HepG2 (cell line): Measurements from ENCODE around the gene RPUSD4. TPM values are rescaled to one million over a fixed set of nuclear protein-coding genes. Genes with fewer than 3 reads are reported as not detected.

ENCODE experiments used
- AKAP8 ChIP-seq: sonication (generic); formaldehyde crosslinking; IDR thresholded peaks from 2 replicates; pipeline ENCODE4 v1.5.1; 2020; ENCODE audit warnings: mild to moderate bottlenecking, missing genetic modification reagents
- ATF4 ChIP-seq, 2 experiments: fragments of 450-650 bp in 1 of 2; sonication (generic) in 1 of 2; formaldehyde crosslinking; IDR thresholded peaks; 2 replicates each; pipeline versions ENCODE4 v1.5.0 to v1.8.0; 2020 to 2022; ENCODE audit warnings: mild to moderate bottlenecking in 1 of 2, missing genetic modification reagents in 1 of 2
- ATF7-NPFF ChIP-seq: sonication (generic); formaldehyde crosslinking; IDR thresholded peaks from 2 replicates; pipeline ENCODE4 v1.8.1; 2023; ENCODE audit warnings: mild to moderate bottlenecking, low read depth, missing genetic modification reagents, moderate library complexity
- FLYWCH1 ChIP-seq: sonication (generic); formaldehyde crosslinking; IDR thresholded peaks from 2 replicates; pipeline ENCODE4 v1.8.1; 2023; ENCODE audit warnings: mild to moderate bottlenecking, missing genetic modification reagents
- FOXC1 ChIP-seq: sonication (generic); formaldehyde crosslinking; IDR thresholded peaks from 2 replicates; pipeline ENCODE4 v1.8.0; 2022; ENCODE audit warnings: mild to moderate bottlenecking, missing genetic modification reagents, borderline replicate concordance
- GATAD1 ChIP-seq: IDR thresholded peaks from 2 replicates; pipeline ENCODE4 v1.6.1; 2016; ENCODE audit warnings: missing genetic modification reagents, missing compliant biosample characterization
- MEIS1 ChIP-seq: sonication (generic); formaldehyde crosslinking; IDR thresholded peaks from 2 replicates; pipeline ENCODE4 v1.9.0; 2021; ENCODE audit warnings: mild to moderate bottlenecking, missing genetic modification reagents, moderate library complexity, borderline replicate concordance
- REL ChIP-seq: sonication (generic); formaldehyde crosslinking; conservative IDR thresholded peaks from 2 replicates; pipeline ENCODE4 v1.8.0; 2022; ENCODE audit warnings: mild to moderate bottlenecking, missing genetic modification reagents, moderate library complexity
- RFXANK ChIP-seq: IDR thresholded peaks from 2 replicates; pipeline ENCODE4 v1.6.1; 2016
- SNAPC4 ChIP-seq: sonication (generic); formaldehyde crosslinking; IDR thresholded peaks from 2 replicates; pipeline ENCODE4 v1.4.0; 2020; ENCODE audit warnings: mild to moderate bottlenecking, missing genetic modification reagents
- ZBTB38 ChIP-seq: sonication (generic); formaldehyde crosslinking; IDR thresholded peaks from 2 replicates; pipeline ENCODE4 v1.5.1; 2020; ENCODE audit warnings: mild to moderate bottlenecking, missing genetic modification reagents
- ZBTB43 ChIP-seq: sonication (generic); formaldehyde crosslinking; conservative IDR thresholded peaks from 2 replicates; pipeline ENCODE4 v1.4.0; 2020; ENCODE audit warnings: missing genetic modification reagents
- ZNF224 ChIP-seq: sonication (generic); formaldehyde crosslinking; IDR thresholded peaks from 2 replicates; pipeline ENCODE4 v1.5.0; 2020; ENCODE audit warnings: mild to moderate bottlenecking, missing genetic modification reagents
- ZNF275 ChIP-seq: sonication (generic); formaldehyde crosslinking; IDR thresholded peaks from 2 replicates; pipeline ENCODE4 v1.8.0; 2022; ENCODE audit warnings: missing genetic modification reagents, mild to moderate bottlenecking, inconsistent platforms, borderline replicate concordance
- ZNF383 ChIP-seq: sonication (generic); formaldehyde crosslinking; IDR thresholded peaks from 2 replicates; pipeline ENCODE4 v1.4.0; 2020; ENCODE audit warnings: missing genetic modification reagents, mild to moderate bottlenecking, borderline replicate concordance
- ZNF577 ChIP-seq: sonication (generic); formaldehyde crosslinking; IDR thresholded peaks from 2 replicates; pipeline ENCODE4 v1.4.0; 2020; ENCODE audit warnings: mild to moderate bottlenecking, low read depth, missing genetic modification reagents, borderline replicate concordance
- ZNF616 ChIP-seq: sonication (generic); formaldehyde crosslinking; IDR thresholded peaks from 2 replicates; pipeline ENCODE4 v1.5.0; 2020; ENCODE audit warnings: low read depth, mild to moderate bottlenecking, missing genetic modification reagents
- polyA plus RNA-seq, 8 experiments: library from polyadenylated mRNA; depleted of rRNA in 3 of 8; stranded (reverse) in 7 of 8; unstranded in 1 of 8; fragments of >200 nt; fragmentation: Illumina TruSeq in 4 of 8; extraction: Trizol in 4 of 8; gene quantifications; 2 replicates each; pipeline versions ENCODE4 v1.2.1 to v1.2.3, GENCODE V29; 2011 to 2016; ENCODE audit warnings: low read depth in 4 of 8, missing spikeins in 1 of 8, mixed read lengths in 1 of 8; ENCODE audit not compliant: insufficient read depth in 1 of 8
- total RNA-seq, 5 experiments: library from RNA; depleted of rRNA; stranded (reverse); fragments of >200 nt; fragmentation: Illumina TruSeq; extraction: Trizol; gene quantifications; 2 replicates each; pipeline ENCODE4 v1.2.3, GENCODE V29; 2016; ENCODE audit warnings: low read depth in 1 of 5

RPUSD4 gene
- total and polyA plus RNA-seq, 2 of the 13 experiments (the other 11 are each of a cell fraction or from before 2014, with no cell fraction given), result 45.0 to 52.9 TPM

- no peak; the same call in 1 of the 2 replicates for TF ChIP-seq REL
- peak; percentile 97 for TF ChIP-seq GATAD1 (CRISPR knock-in tag)
- no peak for TF ChIP-seq ZNF577
- TF ChIP-seq ZBTB38, result no peak; the same call in none of the 2 replicates
- no peak; the same call in 1 of the 2 replicates for TF ChIP-seq ZNF275 (CRISPR knock-in tag)
- peak; percentile 77 for TF ChIP-seq ATF7-NPFF
- 0 out of 4 replicates have a peak, but pooled peaks of 1 of the 2 experiments have one; percentile 39 for TF ChIP-seq ATF4 (CRISPR knock-in tag; IDR thresholded peaks at IDR 0.05)
- TF ChIP-seq ZNF383, result peak; percentile 67; the same call in 1 of the 2 replicates
- peak; percentile 84 for TF ChIP-seq FOXC1 (CRISPR knock-in tag)
- no peak for TF ChIP-seq ZNF616 (CRISPR knock-in tag)
- TF ChIP-seq SNAPC4 (CRISPR knock-in tag), result 0 out of 2 replicates have a peak, but pooled peaks have one; percentile 75
- TF ChIP-seq RFXANK (CRISPR knock-in tag), result no peak
- TF ChIP-seq MEIS1, result peak; percentile 55; the same call in 1 of the 2 replicates
- no peak for TF ChIP-seq FLYWCH1
- no peak for TF ChIP-seq AKAP8 (CRISPR knock-in tag)
- 0 out of 2 replicates have a peak, but pooled peaks have one; percentile 48 for TF ChIP-seq ZBTB43 (CRISPR knock-in tag)
- TF ChIP-seq ZNF224, result no peak
These were observed at the start of gene RPUSD4, which contains the start of gene FAM118B (continued) for GRCh38 chr11:126211236-126212088.
